GM21515 (cell line): Measurements from ENCODE around the gene RNASEL.

Experiments
- ATAC-seq: cut with Tn5 transposase; IDR thresholded peaks from one replicate; pipeline ENCODE4 v1.9.1; 2021; ENCODE audit not compliant: unreplicated experiment

RNASEL gene

GRCh38 chr1:182601913-182602312, 12.9 kb upstream of the RNASEL start:
- no peak for ATAC-seq

- ATAC-seq = no peak
These were observed 12.3 kb upstream of the RNASEL start for GRCh38 chr1:182601416-182601786.

- no peak for ATAC-seq
These were observed 11.8 kb upstream of the RNASEL start for GRCh38 chr1:182600745-182601415.

GRCh38 chr1:182600036-182600713, 11.1 kb upstream of the RNASEL start:
- ATAC-seq = no peak

- no peak for ATAC-seq
These were observed 10.3 kb upstream of the RNASEL start for GRCh38 chr1:182599339-182599738.

GRCh38 chr1:182598296-182598695, 9.2 kb upstream of the RNASEL start:
- ATAC-seq = no peak

GRCh38 chr1:182596934-182597333, 7.9 kb upstream of the RNASEL start:
- no peak for ATAC-seq

- no peak for ATAC-seq
These were observed 6.7 kb upstream of the RNASEL start for GRCh38 chr1:182595641-182596240.

GRCh38 chr1:182589931-182590330, 875 bp upstream of the RNASEL start:
- no peak for ATAC-seq

- ATAC-seq = no peak
These were observed 464 bp upstream of the RNASEL start for GRCh38 chr1:182589520-182589919.

GRCh38 chr1:182587666-182588499, 1.2 kb downstream of the RNASEL start:
- ATAC-seq = peak; percentile 29

GRCh38 chr1:182587093-182587492, 2.0 kb downstream of the RNASEL start:
- ATAC-seq = no peak

- no peak for ATAC-seq
These were observed 2.7 kb downstream of the RNASEL start for GRCh38 chr1:182586380-182586779.

GRCh38 chr1:182584746-182585145, 4.3 kb downstream of the RNASEL start:
- no peak for ATAC-seq

GRCh38 chr1:182580736-182581135, 8.3 kb downstream of the RNASEL start:
- no peak for ATAC-seq

- ATAC-seq = no peak
These were observed 13.4 kb downstream of the RNASEL start for GRCh38 chr1:182575540-182576149.

- no peak for ATAC-seq
These were observed 14.9 kb downstream of the RNASEL start for GRCh38 chr1:182574156-182574555.

GRCh38 chr1:182570611-182570970, 18.5 kb downstream of the RNASEL start:
- ATAC-seq = no peak

- no peak for ATAC-seq
These were observed 19.0 kb downstream of the RNASEL start for GRCh38 chr1:182569939-182570610.

- ATAC-seq = no peak
These were observed 20.3 kb downstream of the RNASEL start for GRCh38 chr1:182568647-182569284.
